Right renal pelvis (tissue), 4 donors: ENCODE data around the gene HEPHL1. TPM values are rescaled to one million over a fixed set of nuclear protein-coding genes. Genes with fewer than 3 reads are reported as not detected.
"Not testable (repeated sequence)": the region's sequence is repeated elsewhere in the genome, so short reads cannot be mapped to it uniquely, and the experiment has no call there.

ENCODE experiments used
- DNase-seq, 4 donors: peaks; one replicate each; pipeline ENCODE4 v3.0.0-alpha.2; 2013; ENCODE audit warnings: low read depth in 4 of 4, low spot score in 3 of 4, missing footprints in 1 of 4
- polyA plus RNA-seq, 4 donors: library from polyadenylated mRNA; unstranded; fragments of 120-200 nt; gene quantifications; one replicate each; pipeline ENCODE4 v1.2.1, GENCODE V29; 2013; ENCODE audit not compliant: insufficient read length in 4 of 4

HEPHL1 gene
- polyA plus RNA-seq, 4 donors = 0.16 to 0.47 (median 0.20) TPM; not detected in 1

- no peak for DNase-seq
Observed at GRCh38 chr11:94077552-94078293, 56.6 kb downstream of the HEPHL1 start.

GRCh38 chr11:94084164-94084563 lies 63.0 kb downstream of the HEPHL1 start:
- no peak for DNase-seq

GRCh38 chr11:94088906-94089305 lies 67.8 kb downstream of the HEPHL1 start:
- no peak for DNase-seq

GRCh38 chr11:94089341-94089740 lies 68.2 kb downstream of the HEPHL1 start:
- DNase-seq = peak in 1 of 4 donors; percentile 12

- no peak for DNase-seq
Observed at GRCh38 chr11:94090401-94090800, 69.2 kb downstream of the HEPHL1 start.

- no peak for DNase-seq
Observed at GRCh38 chr11:94091091-94091490, 69.9 kb downstream of the HEPHL1 start.

GRCh38 chr11:94100253-94100652 lies 79.1 kb downstream of the HEPHL1 start:
- no peak for DNase-seq

- no peak for DNase-seq
Observed at GRCh38 chr11:94103471-94103870, 82.3 kb downstream of the HEPHL1 start.

GRCh38 chr11:94104734-94105133 lies 83.6 kb downstream of the HEPHL1 start:
- no peak for DNase-seq

- no peak for DNase-seq
Observed at GRCh38 chr11:94106716-94107115, 85.6 kb downstream of the HEPHL1 start.

- no peak for DNase-seq
Observed at GRCh38 chr11:94107363-94107762, 86.2 kb downstream of the HEPHL1 start.

- no peak for DNase-seq
Observed at GRCh38 chr11:94111241-94111640, 90.1 kb downstream of the HEPHL1 start.

GRCh38 chr11:94111660-94112059 lies 90.5 kb downstream of the HEPHL1 start:
- no peak for DNase-seq

- no peak for DNase-seq
Observed at GRCh38 chr11:94112206-94112953, 91.2 kb downstream of the HEPHL1 start.

GRCh38 chr11:94117197-94117574 lies 96.0 kb downstream of the HEPHL1 start:
- no peak for DNase-seq

- DNase-seq = no peak
Observed at GRCh38 chr11:94117871-94118270, 96.7 kb downstream of the HEPHL1 start.

- not testable (repeated sequence) for DNase-seq
Observed at GRCh38 chr11:94119676-94120075, 98.5 kb downstream of the HEPHL1 start.

GRCh38 chr11:94120516-94120915 lies 99.4 kb downstream of the HEPHL1 start:
- DNase-seq = not testable (repeated sequence)

GRCh38 chr11:94120946-94121345 lies 99.8 kb downstream of the HEPHL1 start:
- DNase-seq = no peak

- no peak for DNase-seq
Observed at GRCh38 chr11:94125407-94126115, 104.4 kb downstream of the HEPHL1 start.

GRCh38 chr11:94127638-94128037 lies 106.5 kb downstream of the HEPHL1 start:
- no peak for DNase-seq
